PC-3 (cell line): ENCODE results near the gene RFX1. TPM values are rescaled to one million over a fixed set of nuclear protein-coding genes. Genes with fewer than 3 reads are reported as not detected.

Source experiments
- ATAC-seq: fragments of 200-7000 bp; cut with Tn5 transposase; 2 replicates; pipeline ENCODE4 v1.9.1; 2020; ENCODE audit warnings: mild to moderate bottlenecking, moderate library complexity
- BruUV-seq: library from RNA; stranded (reverse); fragments of 400-500 nt; replicated peaks from 2 replicates; lab custom pipeline; 2021; lab: Mats Ljungman, UMichigan
- CTCF ChIA-PET: fragments of 300-600 bp; sonication (Branson Sonifier 250); formaldehyde crosslinking; loops from one replicate; lab custom pipeline; 2022; ENCODE audit warnings: antibody characterized with exemption; lab: Charles Lee
- POLR2A ChIA-PET: fragments of 300-600 bp; sonication (Branson Sonifier 250); formaldehyde crosslinking; loops from one replicate; lab custom pipeline; 2022; ENCODE audit warnings: antibody characterized with exemption; ENCODE audit not compliant: unreplicated experiment; lab: Charles Lee
- DNase-seq: peaks from one replicate; pipeline ENCODE4 v3.0.0-alpha.2; 2015
- H2AFZ ChIP-seq: fragments of 300-600 bp; sonication (generic); 2 replicates; pipeline ENCODE4 v1.6.0; 2016; ENCODE audit warnings: antibody characterized with exemption, low read length
- H3F3A ChIP-seq: fragments of 300-600 bp; sonication (generic); one replicate; pipeline ENCODE4 v1.6.0; 2017; ENCODE audit warnings: antibody characterized with exemption, low read length, control low read depth, mild to moderate bottlenecking; ENCODE audit not compliant: unreplicated experiment
- H3K27ac ChIP-seq: fragments of 300-600 bp; sonication (generic); 2 replicates; pipeline ENCODE4 v1.5.1; 2016; ENCODE audit warnings: mild to moderate bottlenecking, low read length
- H3K27me3 ChIP-seq: fragments of 300-600 bp; sonication (generic); 2 replicates; pipeline ENCODE4 v1.6.1; 2016; ENCODE audit warnings: low read length, mixed read lengths
- H3K36me3 ChIP-seq: fragments of 300-600 bp; sonication (generic); 2 replicates; pipeline ENCODE4 v1.6.1; 2016; ENCODE audit warnings: low read depth, mixed run types, low read length, mixed read lengths
- H3K4me1 ChIP-seq: fragments of 300-600 bp; sonication (generic); 2 replicates; pipeline ENCODE4 v1.5.1; 2016; ENCODE audit warnings: low read length; ENCODE audit not compliant: insufficient read depth
- H3K4me2 ChIP-seq: fragments of 300-600 bp; sonication (generic); 2 replicates; pipeline ENCODE4 v1.6.0; 2016; ENCODE audit warnings: low read length
- H3K4me3 ChIP-seq: fragments of 300-600 bp; sonication (generic); 2 replicates; pipeline ENCODE4 v1.5.1; 2016; ENCODE audit warnings: mild to moderate bottlenecking, low read length, mixed read lengths
- H3K79me2 ChIP-seq: fragments of 300-600 bp; sonication (generic); 2 replicates; pipeline ENCODE4 v1.6.1; 2017; ENCODE audit warnings: low read length, mixed read lengths
- H3K9ac ChIP-seq: fragments of 300-600 bp; sonication (generic); 2 replicates; pipeline ENCODE4 v1.6.0; 2016; ENCODE audit warnings: mild to moderate bottlenecking, low read length
- H3K9me2 ChIP-seq: fragments of 300-600 bp; sonication (generic); replicated peaks from 2 replicates; pipeline ENCODE4 v1.6.1; 2016; ENCODE audit warnings: mixed run types, low read length, mixed read lengths
- H3K9me3 ChIP-seq: fragments of 300-600 bp; sonication (generic); 2 replicates; pipeline ENCODE4 v1.6.1; 2016; ENCODE audit warnings: low read length, mixed read lengths
- H4K20me1 ChIP-seq: fragments of 300-600 bp; sonication (generic); 2 replicates; pipeline ENCODE4 v1.6.1; 2016; ENCODE audit warnings: low read length, mixed read lengths
- EZH2 ChIP-seq: fragments of 300-600 bp; sonication (generic); IDR thresholded peaks from one replicate; pipeline ENCODE4 v1.6.1; 2017; ENCODE audit warnings: antibody characterized with exemption, mild to moderate bottlenecking, low read length; ENCODE audit not compliant: unreplicated experiment
- EZH2phosphoT487 ChIP-seq: fragments of 300-600 bp; sonication (generic); IDR thresholded peaks from 2 replicates; pipeline ENCODE4 v1.6.1; 2018; ENCODE audit warnings: mild to moderate bottlenecking, antibody characterized with exemption, low read length, borderline replicate concordance
- intact Hi-C: fragments of 100-400 bp; cut with micrococcal nuclease; formaldehyde crosslinking; loops from 2 replicates; pipeline ENCODE4 v1.9.0; 2023
- total RNA-seq: library from RNA; depleted of rRNA; stranded (reverse); fragments of >200 nt; gene quantifications from 2 replicates; pipeline ENCODE4 v1.2.3, GENCODE V29; 2014
- TF ChIP-seq, protein P1 (sequence below): fragments of 300-600 bp; sonication (generic); conservative IDR thresholded peaks from 2 replicates; pipeline ENCODE4 v1.5.1; 2017; ENCODE audit warnings: antibody characterized with exemption, low read depth, mild to moderate bottlenecking, low read length

RFX1 gene
- total RNA-seq, 1 experiment from 2014 or later = 7.5 TPM

DNA sequence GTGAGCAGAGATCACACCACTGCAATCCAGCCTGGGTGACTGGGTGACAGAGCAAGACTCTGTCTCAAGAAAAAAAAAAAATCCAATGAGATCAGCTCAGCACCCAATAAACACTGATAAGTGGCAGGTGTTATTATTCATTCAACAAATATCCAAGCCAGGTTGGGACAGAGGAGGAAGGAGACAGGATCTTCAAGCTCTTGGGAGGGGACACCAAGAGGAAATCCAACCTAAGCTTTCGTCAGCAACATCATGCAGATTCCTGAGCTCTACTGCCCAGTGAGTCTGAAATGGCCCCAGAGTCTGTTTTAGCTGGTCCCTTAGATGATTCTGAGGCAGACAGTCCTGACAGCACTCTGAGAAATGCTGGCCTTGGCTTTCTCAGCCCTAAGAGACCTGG lies 7.7 kb downstream of the RFX1 start:
- ChIA-PET CTCF (no interaction called here), POLR2A (no interaction called here)
- H3K79me2 ChIP-seq = peaks cover 22% of the 10 kb centered on the region
- no peaks in the 10 kb centered on the region for H3K9me2 ChIP-seq
- no peaks in the 10 kb centered on the region for H3K27me3 ChIP-seq
- H2AFZ ChIP-seq = no peak overlapping the region
- peaks cover 17% of the 10 kb centered on the region for H3K36me3 ChIP-seq
- no TSS peak for BruUV-seq
- H4K20me1 ChIP-seq = no peaks in the 10 kb centered on the region
- H3K4me1 ChIP-seq = no peaks in the 10 kb centered on the region
- H3K9me3 ChIP-seq = peaks cover 6% of the 10 kb centered on the region; the same call in 1 of the 2 replicates
- H3K4me3 ChIP-seq = no peak overlapping the region
- H3K9ac ChIP-seq = no peak overlapping the region
- no peak overlapping the region for H3K27ac ChIP-seq
- H3F3A ChIP-seq = no peaks in the 10 kb centered on the region
- intact Hi-C loops = no loop called here
- no peak for ATAC-seq
- TF ChIP-seq EZH2phosphoT487 (no peak), EZH2 (no peak)
- TF ChIP-seq, protein P1, sequence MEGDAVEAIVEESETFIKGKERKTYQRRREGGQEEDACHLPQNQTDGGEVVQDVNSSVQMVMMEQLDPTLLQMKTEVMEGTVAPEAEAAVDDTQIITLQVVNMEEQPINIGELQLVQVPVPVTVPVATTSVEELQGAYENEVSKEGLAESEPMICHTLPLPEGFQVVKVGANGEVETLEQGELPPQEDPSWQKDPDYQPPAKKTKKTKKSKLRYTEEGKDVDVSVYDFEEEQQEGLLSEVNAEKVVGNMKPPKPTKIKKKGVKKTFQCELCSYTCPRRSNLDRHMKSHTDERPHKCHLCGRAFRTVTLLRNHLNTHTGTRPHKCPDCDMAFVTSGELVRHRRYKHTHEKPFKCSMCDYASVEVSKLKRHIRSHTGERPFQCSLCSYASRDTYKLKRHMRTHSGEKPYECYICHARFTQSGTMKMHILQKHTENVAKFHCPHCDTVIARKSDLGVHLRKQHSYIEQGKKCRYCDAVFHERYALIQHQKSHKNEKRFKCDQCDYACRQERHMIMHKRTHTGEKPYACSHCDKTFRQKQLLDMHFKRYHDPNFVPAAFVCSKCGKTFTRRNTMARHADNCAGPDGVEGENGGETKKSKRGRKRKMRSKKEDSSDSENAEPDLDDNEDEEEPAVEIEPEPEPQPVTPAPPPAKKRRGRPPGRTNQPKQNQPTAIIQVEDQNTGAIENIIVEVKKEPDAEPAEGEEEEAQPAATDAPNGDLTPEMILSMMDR = no peak
- peak; percentile 16 for DNase-seq
- H3K4me2 ChIP-seq = no peak overlapping the region

DNA sequence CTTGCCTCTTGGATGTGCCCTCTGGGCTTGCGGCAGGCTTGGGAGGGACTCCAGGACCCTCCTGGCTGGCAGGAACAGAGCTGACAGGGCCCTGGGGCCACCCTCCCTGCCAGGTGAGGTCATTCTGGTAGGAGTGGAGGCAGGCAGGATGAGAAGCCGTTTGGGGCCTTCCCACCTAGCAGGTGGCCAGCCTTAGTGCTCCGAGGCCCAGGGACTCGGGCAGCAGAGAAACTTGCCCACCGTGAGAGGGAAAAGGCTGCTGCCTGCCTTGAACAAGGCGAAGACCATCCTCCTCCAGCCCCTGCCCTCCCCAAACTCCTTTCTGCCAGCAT lies 8.5 kb downstream of the RFX1 start:
- no peak for TF ChIP-seq EZH2phosphoT487

GRCh38 chr19:13996928-13997630 lies 9.0 kb downstream of the RFX1 start:
- no peak for ATAC-seq
- Histone ChIP-seq H3F3A (no peaks in the 10 kb centered on the region), H3K27me3 (no peaks in the 10 kb centered on the region), H4K20me1 (no peaks in the 10 kb centered on the region), H3K79me2 (peaks cover 12% of the 10 kb centered on the region), H3K27ac (no peak overlapping the region), H2AFZ (no peak overlapping the region), H3K9me3 (peaks cover 6% of the 10 kb centered on the region; the same call in 1 of the 2 replicates), H3K36me3 (peaks cover 17% of the 10 kb centered on the region), H3K4me2 (no peak overlapping the region), H3K9ac (no peak overlapping the region), H3K4me3 (no peak overlapping the region), H3K4me1 (no peaks in the 10 kb centered on the region), H3K9me2 (no peaks in the 10 kb centered on the region)
- no TSS peak for BruUV-seq
- ChIA-PET POLR2A (no interaction called here), CTCF (no interaction called here)
- no peak for DNase-seq
- intact Hi-C loops = no loop called here
- no peak for TF ChIP-seq EZH2
- TF ChIP-seq EZH2phosphoT487 = no peak
- TF ChIP-seq, protein P1 = no peak

More for the DNA sequence above, 8.5 kb downstream of the RFX1 start:
- Histone ChIP-seq H3K4me1 (no peaks in the 10 kb centered on the region), H3K36me3 (peaks cover 17% of the 10 kb centered on the region), H4K20me1 (no peaks in the 10 kb centered on the region), H3K9me2 (no peaks in the 10 kb centered on the region), H3K79me2 (peaks cover 15% of the 10 kb centered on the region), H3K4me3 (no peak overlapping the region), H3F3A (no peaks in the 10 kb centered on the region), H2AFZ (no peak overlapping the region), H3K27me3 (no peaks in the 10 kb centered on the region), H3K4me2 (no peak overlapping the region), H3K9me3 (peaks cover 6% of the 10 kb centered on the region; the same call in 1 of the 2 replicates), H3K27ac (no peak overlapping the region), H3K9ac (no peak overlapping the region)
- no peak for ATAC-seq
- CTCF ChIA-PET = no interaction called here
- POLR2A ChIA-PET = no interaction called here
- BruUV-seq = no TSS peak
- intact Hi-C loops = no loop called here
- DNase-seq = no peak
